DMS 273 treated with DMSO at 0.1 percent for 48 hours (cell line): ENCODE measurements around the gene CDYL.
"Not testable (repeated sequence)": the region's sequence is repeated elsewhere in the genome, so short reads cannot be mapped to it uniquely, and the experiment has no call there.

Experiments used
- DNase-seq: peaks from one replicate; lab custom pipeline; 2025; lab: John Stamatoyannopoulos, UW

Gene CDYL

GRCh38 chr6:5004373-5005037 lies 228.3 kb downstream of the CDYL start:
- no peak for DNase-seq

GRCh38 chr6:5005038-5005433 lies 228.8 kb downstream of the CDYL start:
- DNase-seq, result not testable (repeated sequence)
